H9 (cell line): ENCODE measurements around the gene ZFP92. TPM values are rescaled to one million over a fixed set of nuclear protein-coding genes. Genes with fewer than 3 reads are reported as not detected.

Source experiments
- DNase-seq: peaks from one replicate; pipeline ENCODE4 v3.0.0-alpha.2; 2017
- H2AFZ ChIP-seq: one replicate; pipeline ENCODE4 v1.6.1; 2013; ENCODE audit warnings: mild to moderate bottlenecking, low read length, control low read depth, moderate library complexity
- H2AK5ac ChIP-seq: 2 replicates; pipeline ENCODE4 v1.6.1; 2013; ENCODE audit warnings: low read length, control low read depth, mixed read lengths; ENCODE audit not compliant: insufficient read length
- H2BK120ac ChIP-seq: one replicate; pipeline ENCODE4 v1.6.1; 2013; ENCODE audit warnings: low read depth, mild to moderate bottlenecking, low read length, control low read depth, inconsistent platforms; ENCODE audit not compliant: poor library complexity, severe bottlenecking
- H2BK12ac ChIP-seq: 2 replicates; pipeline ENCODE4 v1.6.1; 2013; ENCODE audit warnings: low read length, control low read depth, mixed read lengths, low read depth; ENCODE audit not compliant: insufficient read length
- H2BK15ac ChIP-seq: 2 replicates; pipeline ENCODE4 v1.6.1; 2013; ENCODE audit warnings: low read depth, low read length, control low read depth
- H2BK20ac ChIP-seq: one replicate; pipeline ENCODE4 v1.6.1; 2013; ENCODE audit warnings: low read depth, mild to moderate bottlenecking, low read length, control low read depth, inconsistent platforms; ENCODE audit not compliant: poor library complexity, severe bottlenecking
- H2BK5ac ChIP-seq: 2 replicates; pipeline ENCODE4 v1.6.1; 2013; ENCODE audit warnings: low read length, control low read depth, mixed read lengths; ENCODE audit not compliant: insufficient read length
- H3K14ac ChIP-seq: 2 replicates; pipeline ENCODE4 v1.6.1; 2013; ENCODE audit warnings: low read length, control low read depth; ENCODE audit not compliant: insufficient read depth
- H3K18ac ChIP-seq: 2 replicates; pipeline ENCODE4 v1.6.1; 2013; ENCODE audit warnings: low read depth, mild to moderate bottlenecking, mixed read lengths, low read length, control low read depth; ENCODE audit not compliant: insufficient read length
- H3K23ac ChIP-seq: 2 replicates; pipeline ENCODE4 v1.6.1; 2013; ENCODE audit warnings: low read length, control low read depth, mixed read lengths, low read depth; ENCODE audit not compliant: insufficient read length
- H3K23me2 ChIP-seq: 2 replicates; pipeline ENCODE4 v1.6.1; 2013; ENCODE audit warnings: low read depth, mild to moderate bottlenecking, mixed read lengths, low read length, control low read depth; ENCODE audit not compliant: insufficient read length, poor library complexity, severe bottlenecking
- H3K27ac ChIP-seq: 2 replicates; pipeline ENCODE4 v1.5.1; 2013; ENCODE audit warnings: low read length, control low read depth, mixed read lengths, low read depth; ENCODE audit not compliant: insufficient read length
- H3K27me3 ChIP-seq: 2 replicates; pipeline ENCODE4 v1.6.1; 2013; ENCODE audit warnings: low read length, control low read depth, inconsistent platforms; ENCODE audit not compliant: insufficient read depth
- H3K4ac ChIP-seq: 2 replicates; pipeline ENCODE4 v1.6.1; 2013; ENCODE audit warnings: low read depth, mild to moderate bottlenecking, control low read depth, inconsistent platforms, low read length, moderate library complexity
- H3K4me1 ChIP-seq: 2 replicates; pipeline ENCODE4 v1.6.1; 2013; ENCODE audit warnings: low read length, control low read depth, inconsistent platforms; ENCODE audit not compliant: insufficient read depth
- H3K4me2 ChIP-seq: 2 replicates; pipeline ENCODE4 v1.6.1; 2013; ENCODE audit warnings: low read length, control low read depth, mixed read lengths; ENCODE audit not compliant: insufficient read length, insufficient read depth
- H3K56ac ChIP-seq: 2 replicates; pipeline ENCODE4 v1.6.1; 2013; ENCODE audit warnings: low read depth, mild to moderate bottlenecking, mixed read lengths, low read length, control low read depth; ENCODE audit not compliant: insufficient read length
- H3K79me1 ChIP-seq: 2 replicates; pipeline ENCODE4 v1.6.1; 2013; ENCODE audit warnings: low read depth, mild to moderate bottlenecking, moderate library complexity, low read length, control low read depth, inconsistent platforms; ENCODE audit not compliant: insufficient read depth, poor library complexity, severe bottlenecking
- H3K79me2 ChIP-seq: 2 replicates; pipeline ENCODE4 v1.6.1; 2013; ENCODE audit warnings: low read length, control low read depth, inconsistent platforms; ENCODE audit not compliant: insufficient read depth
- H3K9ac ChIP-seq: 2 replicates; pipeline ENCODE4 v1.6.1; 2013; ENCODE audit warnings: low read length, control low read depth, mixed read lengths; ENCODE audit not compliant: insufficient read length; ENCODE audit errors: extremely low read depth
- H3K9me3 ChIP-seq: one replicate; pipeline ENCODE4 v1.6.1; 2013; ENCODE audit warnings: low read depth, low read length, inconsistent platforms; ENCODE audit not compliant: control insufficient read depth
- H3T11ph ChIP-seq: one replicate; pipeline ENCODE4 v1.6.1; 2013; ENCODE audit warnings: mild to moderate bottlenecking, low read length, control low read depth, inconsistent platforms
- H4K20me1 ChIP-seq: one replicate; pipeline ENCODE4 v1.6.1; 2013; ENCODE audit not compliant: control insufficient read depth, insufficient read length, insufficient read depth
- H4K5ac ChIP-seq: 2 replicates; pipeline ENCODE4 v1.6.1; 2013; ENCODE audit warnings: low read depth, mild to moderate bottlenecking, mixed read lengths, low read length, control low read depth; ENCODE audit not compliant: insufficient read length
- H4K8ac ChIP-seq: replicated peaks from 2 replicates; pipeline ENCODE4 v1.6.1; 2013; ENCODE audit warnings: low read length, control low read depth, mixed read lengths, low read depth; ENCODE audit not compliant: insufficient read length
- H4K91ac ChIP-seq: 2 replicates; pipeline ENCODE4 v1.6.1; 2013; ENCODE audit warnings: low read depth, mild to moderate bottlenecking, moderate library complexity, mixed read lengths, low read length, control low read depth; ENCODE audit not compliant: insufficient read length
- H3K27ac Mint-ChIP-seq, 3 experiments: 2 replicates in 2 of 3; 3 replicates in 1 of 3; pipeline ENCODE4 v1.8.0; 2020 to 2021; ENCODE audit warnings: mixed read lengths in 3 of 3, mild to moderate bottlenecking in 1 of 3, moderate library complexity in 1 of 3
- H3K27me3 Mint-ChIP-seq: 2 replicates; pipeline ENCODE4 v1.8.0; 2021; ENCODE audit warnings: low read depth, mild to moderate bottlenecking, moderate library complexity, mixed read lengths
- H3K36me3 Mint-ChIP-seq, 3 experiments: 2 replicates in 2 of 3; 3 replicates in 1 of 3; pipeline ENCODE4 v1.8.0; 2020 to 2021; ENCODE audit warnings: low read depth in 3 of 3, mixed read lengths in 3 of 3; ENCODE audit not compliant: insufficient read depth in 1 of 3
- H3K4me1 Mint-ChIP-seq, 2 experiments: 2 replicates each; pipeline ENCODE4 v1.8.0; 2020; ENCODE audit warnings: mixed read lengths in 2 of 2
- H3K4me3 Mint-ChIP-seq, 2 experiments: 2 replicates in 1 of 2; 3 replicates in 1 of 2; pipeline ENCODE4 v1.8.0; 2020 to 2021; ENCODE audit warnings: mild to moderate bottlenecking in 2 of 2, mixed read lengths in 2 of 2, moderate library complexity in 1 of 2
- H3K9me3 Mint-ChIP-seq, 2 experiments: 2 replicates in 1 of 2; 3 replicates in 1 of 2; pipeline ENCODE4 v1.8.0; 2020; ENCODE audit warnings: mild to moderate bottlenecking in 2 of 2, mixed read lengths in 2 of 2, moderate library complexity in 1 of 2
- WGBS: extraction: QIAGEN DNeasy Blood & Tissue Kit; methylation state at CpG from one replicate; pipeline ENCODE4 v1.1.7; 2013; ENCODE audit warnings: missing lambda C conversion rate, low lambda C conversion rate, mixed read lengths; ENCODE audit not compliant: insufficient read length; ENCODE audit errors: extremely low coverage; 5-methylcytosine and 5-hydroxymethylcytosine counted together
- total RNA-seq: library from RNA; stranded (reverse); gene quantifications from 2 replicates; pipeline ENCODE4 v1.2.1, GENCODE V29; 2021
- TF ChIP-seq, protein P1 (sequence below): fragments of 200-600 bp; sonication (generic); conservative IDR thresholded peaks from 3 replicates; pipeline ENCODE4 v1.8.0; 2021; ENCODE audit warnings: antibody characterized with exemption, mild to moderate bottlenecking

ZFP92 gene
- total RNA-seq, 1 experiment from 2014 or later, result 0.68 TPM

- Histone ChIP-seq H3K27ac (no peak overlapping the region), H3K79me2 (no peaks in the 10 kb centered on the region), H3K23ac (no peak overlapping the region), H2BK20ac (no peak overlapping the region), H3K9ac (no peak overlapping the region), H3K14ac (no peak overlapping the region), H3K4ac (no peak overlapping the region), H3T11ph (no peak overlapping the region), H4K20me1 (no peaks in the 10 kb centered on the region), H3K27me3 (no peaks in the 10 kb centered on the region), H4K8ac (no peak overlapping the region), H2BK12ac (no peak overlapping the region), H2BK5ac (no peak overlapping the region), H2AK5ac (no peak overlapping the region), H3K9me3 (peaks cover 17% of the 10 kb centered on the region), H2BK15ac (no peak overlapping the region), H2AFZ (no peak overlapping the region), H3K23me2 (no peaks in the 10 kb centered on the region), H3K4me2 (no peak overlapping the region), H3K56ac (no peak overlapping the region), H3K79me1 (no peaks in the 10 kb centered on the region), H3K4me1 (no peaks in the 10 kb centered on the region), H4K5ac (no peak overlapping the region), H3K18ac (no peak overlapping the region), H4K91ac (no peak overlapping the region), H2BK120ac (no peak overlapping the region)
- Mint-ChIP-seq H3K36me3 (no peaks in the 10 kb centered on the region), H3K9me3 (peaks cover 65 to 76% of the 10 kb centered on the region in 2 experiments), H3K27ac (no peak overlapping the region; a peak in 1 of 7 replicates), H3K4me1 (no peaks in the 10 kb centered on the region), H3K4me3 (no peak overlapping the region), H3K27me3 (peaks cover 9% of the 10 kb centered on the region)
- no peak for DNase-seq
- TF ChIP-seq, protein P1, sequence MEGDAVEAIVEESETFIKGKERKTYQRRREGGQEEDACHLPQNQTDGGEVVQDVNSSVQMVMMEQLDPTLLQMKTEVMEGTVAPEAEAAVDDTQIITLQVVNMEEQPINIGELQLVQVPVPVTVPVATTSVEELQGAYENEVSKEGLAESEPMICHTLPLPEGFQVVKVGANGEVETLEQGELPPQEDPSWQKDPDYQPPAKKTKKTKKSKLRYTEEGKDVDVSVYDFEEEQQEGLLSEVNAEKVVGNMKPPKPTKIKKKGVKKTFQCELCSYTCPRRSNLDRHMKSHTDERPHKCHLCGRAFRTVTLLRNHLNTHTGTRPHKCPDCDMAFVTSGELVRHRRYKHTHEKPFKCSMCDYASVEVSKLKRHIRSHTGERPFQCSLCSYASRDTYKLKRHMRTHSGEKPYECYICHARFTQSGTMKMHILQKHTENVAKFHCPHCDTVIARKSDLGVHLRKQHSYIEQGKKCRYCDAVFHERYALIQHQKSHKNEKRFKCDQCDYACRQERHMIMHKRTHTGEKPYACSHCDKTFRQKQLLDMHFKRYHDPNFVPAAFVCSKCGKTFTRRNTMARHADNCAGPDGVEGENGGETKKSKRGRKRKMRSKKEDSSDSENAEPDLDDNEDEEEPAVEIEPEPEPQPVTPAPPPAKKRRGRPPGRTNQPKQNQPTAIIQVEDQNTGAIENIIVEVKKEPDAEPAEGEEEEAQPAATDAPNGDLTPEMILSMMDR, result no peak
- no CpG with 5 or more reads among the region's 3 CpGs for WGBS
These were observed 45.2 kb upstream of the ZFP92 start for GRCh38 chrX:153366119-153366518.
